Spleen (tissue), 11 donors: ENCODE results near the gene ZNF462. TPM values are rescaled to one million over a fixed set of nuclear protein-coding genes. Genes with fewer than 3 reads are reported as not detected.

Experiments used
- DNase-seq: peaks from one replicate; pipeline ENCODE4 v3.0.0-alpha.2; 2020
- H3K27ac ChIP-seq, 8 donors: fragments of 200-600 bp; sonication (generic) in 7 of 8; 1 replicate in 4 of 8; 2 replicates in 4 of 8; pipeline versions ENCODE4 v1.5.0 to v1.8.0; 2016 to 2021; ENCODE audit warnings: inconsistent platforms in 4 of 8, mild to moderate bottlenecking in 4 of 8, moderate library complexity in 1 of 8
- H3K27me3 ChIP-seq, 7 donors: fragments of 200-600 bp; sonication (generic) in 6 of 7; replicated peaks in 1 of 7; 1 replicate in 4 of 7; 2 replicates in 3 of 7; pipeline versions ENCODE4 v1.5.0 to v1.8.0; 2016 to 2021; ENCODE audit warnings: inconsistent platforms in 3 of 7, mild to moderate bottlenecking in 1 of 7
- H3K36me3 ChIP-seq, 6 donors: fragments of 200-600 bp; sonication (generic) in 5 of 6; 1 replicate in 4 of 6; 2 replicates in 2 of 6; pipeline versions ENCODE4 v1.5.0 to v1.8.0; 2016 to 2021; ENCODE audit warnings: inconsistent platforms in 2 of 6
- H3K4me1 ChIP-seq, 6 donors: fragments of 200-600 bp; sonication (generic) in 5 of 6; 1 replicate in 3 of 6; 2 replicates in 3 of 6; pipeline versions ENCODE4 v1.5.0 to v1.8.0; 2016 to 2021; ENCODE audit warnings: inconsistent platforms in 3 of 6
- H3K4me3 ChIP-seq, 8 donors: fragments of 200-600 bp; sonication (generic) in 7 of 8; 1 replicate in 4 of 8; 2 replicates in 4 of 8; pipeline versions ENCODE4 v1.5.0 to v1.8.0; 2016 to 2021; ENCODE audit warnings: inconsistent platforms in 4 of 8, mild to moderate bottlenecking in 4 of 8, moderate library complexity in 2 of 8
- H3K9me3 ChIP-seq, 8 donors: fragments of 200-600 bp; sonication (generic) in 7 of 8; 1 replicate in 4 of 8; 2 replicates in 4 of 8; pipeline versions ENCODE4 v1.5.0 to v1.8.0; 2016 to 2021; ENCODE audit warnings: inconsistent platforms in 4 of 8
- CTCF ChIP-seq, 11 experiments: fragments of 200-600 bp in 7 of 11; fragments of 450-650 bp in 4 of 11; sonication (generic) in 4 of 11; IDR thresholded peaks in 8 of 11; conservative IDR thresholded peaks in 3 of 11; 1 replicate in 7 of 11; 2 replicates in 4 of 11; pipeline versions ENCODE4 v1.4.0 to v1.8.0; 2016 to 2021; ENCODE audit warnings: antibody characterized with exemption in 11 of 11, inconsistent platforms in 4 of 11, mild to moderate bottlenecking in 1 of 11
- POLR2A ChIP-seq, 3 donors: fragments of 450-650 bp; IDR thresholded peaks; one replicate each; pipeline ENCODE4 v1.5.1; 2017; ENCODE audit warnings: antibody characterized with exemption in 3 of 3, mild to moderate bottlenecking in 1 of 3
- POLR2AphosphoS5 ChIP-seq, 3 donors: sonication (generic); formaldehyde crosslinking; IDR thresholded peaks; one replicate each; pipeline ENCODE4 v1.5.1; 2017; ENCODE audit warnings: antibody characterized with exemption in 3 of 3
- WGBS, 5 donors: extraction: QIAGEN DNeasy Blood & Tissue Kit in 3 of 5; methylation state at CpG; one replicate each; pipeline versions ENCODE4 v1.1.5 to v1.1.7; 2013 to 2018; 5-methylcytosine and 5-hydroxymethylcytosine counted together
- intact Hi-C: fragments of 100-400 bp; cut with DNase I; formaldehyde crosslinking; loops from one replicate; pipeline ENCODE4 v1.15.0; 2023; ENCODE audit warnings: low total_unique reads
- polyA plus RNA-seq, 3 donors: library from polyadenylated mRNA; stranded (reverse); fragments of 200-250 nt; gene quantifications; one replicate each; pipeline ENCODE4 v1.2.1, GENCODE V29; 2013
- total RNA-seq, 7 donors: library from RNA; depleted of rRNA in 3 of 7; stranded (reverse); fragments of >200 nt in 3 of 7; fragmentation: NEBNext Ultra II Directional in 4 of 7; extraction: Animal tissue kit (Norgen Biotek cat#: 25700) in 4 of 7; gene quantifications; one replicate each; pipeline versions ENCODE4 v1.1.0 to v1.2.1, GENCODE V29; 2016 to 2021
- donor health status: healthy with polysubstance abuse.
- donor health status: DM: no; HTN: no; CAD: no; lungs with moderate emphysema.
- donor health status: DM: no; HTN: no; CAD: no.
- donor health status: Bipolar disorder and iron deficiency.
- donor health status: healthy.
- donor health status: DM: no; HTN: no; CAD: no.
- donor health status: DM: yes; HTN: yes; CAD: no.

The ZNF462 gene
- total and polyA plus RNA-seq, 10 donors: 0.36 to 38.9 (median 20.3) TPM

GRCh38 chr9:107034831-107035230 lies 171.9 kb downstream of the ZNF462 start:
- TF ChIP-seq CTCF (IDR thresholded peaks at IDR 0.05 in 8 of 11, conservative IDR thresholded peaks at IDR 0.05 in 3 of 11): no peak
- no peak for TF ChIP-seq POLR2A (IDR thresholded peaks at IDR 0.05)
- no peak for TF ChIP-seq POLR2AphosphoS5 (IDR thresholded peaks at IDR 0.05)
- Histone ChIP-seq H3K9me3 (no peaks in the 10 kb centered on the region), H3K27ac (no peak overlapping the region), H3K4me3 (no peak overlapping the region), H3K36me3 (no peaks in the 10 kb centered on the region), H3K4me1 (no peaks in the 10 kb centered on the region), H3K27me3 (no peaks in the 10 kb centered on the region)
- DNase-seq: no peak
- intact Hi-C loops: no loop called here
- WGBS, 5 donors: 72 to 83% (median 81%) methylated on average over 5 of the region's 5 CpGs

DNA sequence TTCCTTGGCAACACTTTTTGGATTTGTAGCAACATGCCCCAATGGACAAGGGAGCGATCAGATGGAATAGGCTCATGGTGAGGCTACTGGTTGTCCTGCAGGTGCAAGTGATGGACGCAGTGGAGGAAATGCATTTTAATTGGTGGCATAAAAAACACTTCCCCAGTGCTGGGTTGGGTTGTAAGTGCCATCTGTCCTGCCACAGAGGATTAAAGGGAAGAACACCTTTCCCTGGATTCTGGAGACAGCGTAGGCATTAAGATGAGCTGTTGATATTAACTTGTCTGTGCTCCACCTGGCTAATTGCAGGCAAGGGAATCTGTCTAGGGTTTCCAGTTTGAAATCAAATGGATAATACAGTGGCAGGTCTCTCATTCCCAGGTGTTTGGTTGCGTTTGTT lies 173.4 kb downstream of the ZNF462 start:
- Histone ChIP-seq H3K4me1 (no peaks in the 10 kb centered on the region), H3K36me3 (no peaks in the 10 kb centered on the region), H3K4me3 (no peak overlapping the region), H3K27me3 (no peaks in the 10 kb centered on the region), H3K27ac (no peak overlapping the region), H3K9me3 (no peaks in the 10 kb centered on the region)
- TF ChIP-seq POLR2A (IDR thresholded peaks at IDR 0.05) (no peak), CTCF (IDR thresholded peaks at IDR 0.05 in 8 of 11, conservative IDR thresholded peaks at IDR 0.05 in 3 of 11) (no peak), POLR2AphosphoS5 (IDR thresholded peaks at IDR 0.05) (no peak)
- WGBS, 5 donors: 82 to 95% (median 89%) methylated on average over 4 of the region's 4 CpGs
- DNase-seq: no peak
- intact Hi-C loops: no loop called here

DNA sequence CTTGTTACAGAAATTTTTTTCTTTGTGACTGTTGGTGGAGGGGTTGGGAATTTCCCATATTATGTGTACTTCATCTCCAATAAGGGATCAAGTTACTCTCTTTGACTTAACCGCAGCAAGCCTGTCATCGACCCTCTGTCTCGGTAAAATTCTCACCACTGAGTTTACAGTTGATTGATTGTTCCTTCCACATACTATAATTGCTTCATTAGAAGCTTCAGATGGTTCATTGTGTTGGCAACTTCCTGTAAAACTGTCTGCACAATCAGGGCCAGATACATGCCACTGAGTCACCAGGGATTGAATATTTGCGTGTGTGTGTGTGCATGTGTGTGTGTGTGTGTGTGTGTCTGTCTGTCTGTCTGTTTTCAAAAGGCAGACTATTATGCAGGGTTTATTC lies 176.6 kb downstream of the ZNF462 start:
- H3K27ac ChIP-seq: no peak overlapping the region
- no peak overlapping the region for H3K4me3 ChIP-seq
- H3K4me1 ChIP-seq: no peaks in the 10 kb centered on the region
- no peaks in the 10 kb centered on the region for H3K36me3 ChIP-seq
- DNase-seq: no peak
- TF ChIP-seq CTCF (IDR thresholded peaks at IDR 0.05 in 8 of 11, conservative IDR thresholded peaks at IDR 0.05 in 3 of 11): no peak
- no peak for TF ChIP-seq POLR2A (IDR thresholded peaks at IDR 0.05)
- no peak for TF ChIP-seq POLR2AphosphoS5 (IDR thresholded peaks at IDR 0.05)
- no peaks in the 10 kb centered on the region for H3K27me3 ChIP-seq
- intact Hi-C loops: no loop called here
- 41 to 61% (median 44%) methylated on average over 4 of the region's 4 CpGs for WGBS, 5 donors
- no peaks in the 10 kb centered on the region for H3K9me3 ChIP-seq

DNA sequence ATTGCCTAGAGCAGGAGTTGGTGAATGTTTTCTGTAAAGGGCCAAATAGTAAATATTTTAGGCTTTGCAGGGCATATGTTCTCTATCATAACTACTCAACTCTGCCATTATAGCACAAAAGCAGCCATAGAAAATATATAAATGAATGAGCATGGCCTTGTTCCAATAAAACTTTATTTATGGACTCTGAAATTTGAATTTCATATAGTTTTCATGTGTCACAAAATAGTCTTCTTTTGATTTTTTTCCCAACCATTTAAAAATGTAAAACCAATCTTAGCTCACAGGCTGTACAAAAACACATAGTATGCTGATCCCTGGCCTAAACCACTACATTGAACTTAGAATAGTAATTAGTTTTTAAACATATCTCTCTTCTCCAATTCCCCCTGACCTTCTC lies 179.6 kb downstream of the ZNF462 start:
- H3K27me3 ChIP-seq: peaks cover 0 to 5% (median 0%) of the 10 kb centered on the region in 7 donors
- H3K36me3 ChIP-seq: no peaks in the 10 kb centered on the region
- DNase-seq: no peak
- intact Hi-C loops: no loop called here
- H3K4me1 ChIP-seq: no peaks in the 10 kb centered on the region
- H3K27ac ChIP-seq: no peak overlapping the region
- H3K4me3 ChIP-seq: no peak overlapping the region
- TF ChIP-seq POLR2AphosphoS5 (IDR thresholded peaks at IDR 0.05) (no peak), CTCF (IDR thresholded peaks at IDR 0.05 in 8 of 11, conservative IDR thresholded peaks at IDR 0.05 in 3 of 11) (no peak), POLR2A (IDR thresholded peaks at IDR 0.05) (no peak)
- H3K9me3 ChIP-seq: no peaks in the 10 kb centered on the region
